Activated T-helper 9 cell treated with anti-CD3 and anti-CD28 coated beads, Interleukin-2, amount 50 U/mL, for 16 hours (primary cell): ENCODE data around the gene JADE3.
A peak's percentile ranks its signal among the peaks of the same experiment; 100 is the strongest.

Source experiments
- DNase-seq: peaks from one replicate; pipeline ENCODE4 v3.0.0-alpha.2; 2020; ENCODE audit warnings: low read depth

JADE3 gene

GRCh38 chrX:46912098-46912602 lies at the start of gene JADE3:
TSS of gene JADE3 (plus strand) at chrX:46912421. CDS start at chrX:46984895, 72,474 bp downstream.
- DNase-seq, result peak; percentile 12

DNA sequence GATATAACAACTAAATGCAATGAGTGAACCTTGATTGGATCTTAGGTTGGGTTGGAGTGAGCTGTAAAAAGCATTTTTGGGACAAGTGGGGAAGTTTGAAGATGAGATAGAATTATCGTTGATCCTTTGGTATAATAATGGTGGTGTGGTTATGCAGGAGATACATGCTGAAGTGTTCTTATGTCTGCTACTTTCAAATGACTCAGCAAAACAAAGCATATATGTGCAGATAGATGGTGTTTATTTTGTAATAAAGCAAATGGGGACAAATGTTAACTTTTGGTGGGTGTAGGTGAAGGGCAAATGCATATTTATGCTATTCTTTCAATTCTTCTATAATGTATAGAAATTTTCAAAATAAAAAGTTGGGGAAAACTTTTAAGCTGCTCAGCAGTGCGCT lies 49.1 kb upstream of the JADE3 start:
- DNase-seq, result no peak

DNA sequence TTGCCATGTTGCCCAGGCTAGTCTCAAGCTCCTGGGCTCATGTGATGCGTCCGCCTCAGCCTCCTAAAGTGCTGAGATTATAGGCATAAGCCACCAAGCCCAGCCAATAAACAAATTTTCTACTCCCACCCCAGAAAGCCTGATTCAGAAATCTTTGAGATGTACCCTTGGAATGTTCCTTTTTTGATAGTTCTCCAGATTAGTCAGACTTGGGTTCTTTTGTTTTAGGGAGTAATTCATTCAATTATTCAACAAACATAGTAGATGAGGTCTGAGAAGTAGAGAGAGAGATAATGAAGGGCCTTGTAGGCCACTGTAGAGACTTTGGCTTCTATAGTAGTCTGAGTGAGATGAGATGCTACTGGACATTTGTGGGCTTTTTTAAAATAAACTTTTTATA lies 47.6 kb upstream of the JADE3 start:
- DNase-seq, result no peak

GRCh38 chrX:46865281-46865680 lies 46.9 kb upstream of the JADE3 start:
- no peak for DNase-seq

GRCh38 chrX:46866726-46867125 lies 45.5 kb upstream of the JADE3 start:
- DNase-seq, result no peak

GRCh38 chrX:46873746-46874145 lies 38.5 kb upstream of the JADE3 start:
- no peak for DNase-seq

- no peak for DNase-seq
These were observed 35.3 kb upstream of the JADE3 start for GRCh38 chrX:46876901-46877300.

GRCh38 chrX:46882266-46882665 lies 30.0 kb upstream of the JADE3 start:
- DNase-seq, result no peak

GRCh38 chrX:46884799-46885198 lies 27.4 kb upstream of the JADE3 start:
- no peak for DNase-seq

- DNase-seq, result no peak
These were observed 14.0 kb upstream of the JADE3 start for GRCh38 chrX:46898207-46898606.

- peak; percentile 34 for DNase-seq
These were observed 8.6 kb upstream of the JADE3 start for GRCh38 chrX:46903458-46904242.

- DNase-seq, result no peak
These were observed 7.6 kb upstream of the JADE3 start for GRCh38 chrX:46904626-46905025.

DNA sequence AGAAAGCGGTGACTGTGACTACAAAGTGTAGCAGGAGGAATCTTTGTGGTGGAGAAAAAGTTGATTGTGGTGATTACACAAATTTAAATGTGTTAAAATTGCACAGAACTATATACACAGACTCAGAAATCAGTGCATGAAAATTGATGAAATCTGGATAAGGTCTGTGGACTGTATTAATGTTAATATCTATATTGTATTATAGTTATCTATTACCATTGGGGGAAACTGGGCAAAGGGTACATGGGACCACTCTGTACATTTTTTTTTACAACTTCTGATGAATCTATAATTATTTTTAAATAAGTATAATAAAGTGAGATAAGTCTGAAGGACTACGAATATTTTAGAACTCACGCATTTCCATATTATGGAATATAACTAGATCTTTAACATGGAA lies 1.8 kb upstream of the JADE3 start:
- no peak for DNase-seq

DNA sequence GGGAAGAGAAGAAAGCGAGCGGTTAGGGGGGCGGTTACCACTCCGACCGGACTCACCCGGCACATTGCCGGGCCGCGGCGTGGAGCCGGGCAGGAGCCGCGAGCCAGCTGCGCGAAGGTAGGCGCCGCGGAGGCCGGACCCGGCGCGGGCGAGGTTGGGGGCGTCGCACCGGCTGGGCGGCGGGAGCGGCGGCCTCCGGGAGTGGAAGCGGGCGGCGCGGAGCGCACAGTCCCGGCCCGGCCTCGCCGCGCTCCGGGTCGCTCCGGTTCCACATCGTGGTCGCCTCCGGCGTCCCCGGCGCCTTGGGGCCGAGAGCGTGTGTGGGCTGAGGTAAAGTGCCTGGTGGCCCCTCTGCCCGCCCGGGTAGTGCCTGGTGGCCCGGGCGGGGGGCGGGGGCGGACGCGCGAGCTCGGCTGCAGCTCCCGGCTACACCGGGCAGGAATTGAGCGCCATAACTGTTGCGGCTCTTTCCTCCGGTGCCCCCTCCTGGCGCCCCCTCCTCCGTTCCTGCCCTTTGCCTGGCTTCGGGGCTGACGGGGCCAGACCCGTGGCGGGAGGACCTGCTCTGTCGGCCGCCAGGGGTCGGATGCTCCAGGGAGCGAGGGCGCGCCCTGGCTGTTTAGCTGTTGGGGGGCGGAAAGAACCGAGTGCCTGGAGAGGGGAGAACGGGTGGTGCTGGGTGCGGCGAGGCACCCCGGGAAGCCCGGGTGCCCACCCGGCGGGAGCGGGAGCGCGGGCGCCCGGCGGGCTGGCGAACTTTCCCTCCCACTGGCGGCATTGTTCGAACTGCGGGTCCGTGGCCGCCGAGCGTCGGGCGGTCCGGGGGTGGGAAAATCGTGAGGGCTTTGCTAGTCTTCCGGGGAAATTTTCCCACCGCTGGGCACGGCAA lies 626 bp downstream of the JADE3 start:
- peak; percentile 5 for DNase-seq

DNA sequence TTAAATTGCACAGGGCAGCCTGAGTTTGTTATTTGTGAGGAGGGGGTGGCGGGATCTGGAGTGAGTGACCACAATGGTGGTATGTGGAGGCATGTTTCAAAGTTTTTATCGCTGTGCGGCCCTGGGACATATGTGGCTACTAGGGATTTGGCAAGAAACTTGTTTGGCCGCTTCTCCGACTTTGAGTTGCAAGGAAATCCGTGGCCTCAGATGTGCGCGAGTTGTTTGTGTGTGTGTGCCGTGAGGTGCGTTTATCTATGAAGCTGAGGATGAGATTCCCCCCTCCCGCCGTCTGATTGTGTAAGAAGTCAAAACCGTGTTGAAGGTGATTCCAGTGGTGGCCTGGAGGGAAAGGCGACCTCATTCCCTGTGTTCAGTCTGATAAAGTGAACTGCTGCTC lies 1.4 kb downstream of the JADE3 start:
- no peak for DNase-seq

GRCh38 chrX:46916273-46916672 lies 4.1 kb downstream of the JADE3 start:
- no peak for DNase-seq

DNA sequence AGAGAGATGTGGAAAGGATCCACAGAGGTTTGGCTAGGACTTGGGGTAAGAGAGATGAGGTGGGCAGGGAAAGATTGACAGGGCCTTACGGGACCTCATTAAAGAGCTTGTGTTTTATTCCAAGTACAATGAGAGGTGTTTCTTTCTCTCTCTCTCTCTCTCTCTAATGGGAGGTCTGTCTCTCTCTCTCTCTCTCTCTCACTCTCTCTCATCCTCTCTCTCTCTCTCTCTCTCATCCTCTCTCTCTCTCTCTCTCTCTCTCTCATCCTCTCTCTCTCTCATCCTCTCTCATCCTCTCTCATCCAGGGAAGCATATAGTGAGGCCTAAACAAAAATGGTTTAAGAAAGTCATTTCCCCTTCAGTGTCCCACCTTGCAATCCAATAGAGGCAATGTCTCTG lies 5.4 kb downstream of the JADE3 start:
- no peak for DNase-seq

DNA sequence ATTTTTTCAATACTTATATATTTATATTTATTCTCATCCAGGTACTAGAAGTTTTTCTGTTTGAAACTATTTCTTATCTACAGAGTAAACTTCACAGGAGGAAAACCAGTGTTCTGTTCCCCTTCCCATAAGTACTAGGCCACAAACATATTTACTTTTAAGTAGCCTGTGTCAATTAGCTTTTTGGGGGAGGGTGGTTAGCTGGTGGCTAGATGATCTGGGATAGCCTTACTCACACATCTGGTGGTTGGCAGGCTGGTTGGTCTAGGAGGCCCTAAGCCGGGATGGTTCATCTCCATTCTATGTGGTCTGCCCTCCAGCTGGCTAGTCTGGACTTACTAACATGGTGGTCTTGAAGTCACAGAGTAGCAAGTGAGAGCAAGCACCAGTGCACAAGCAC lies 6.2 kb downstream of the JADE3 start:
- DNase-seq, result no peak

DNA sequence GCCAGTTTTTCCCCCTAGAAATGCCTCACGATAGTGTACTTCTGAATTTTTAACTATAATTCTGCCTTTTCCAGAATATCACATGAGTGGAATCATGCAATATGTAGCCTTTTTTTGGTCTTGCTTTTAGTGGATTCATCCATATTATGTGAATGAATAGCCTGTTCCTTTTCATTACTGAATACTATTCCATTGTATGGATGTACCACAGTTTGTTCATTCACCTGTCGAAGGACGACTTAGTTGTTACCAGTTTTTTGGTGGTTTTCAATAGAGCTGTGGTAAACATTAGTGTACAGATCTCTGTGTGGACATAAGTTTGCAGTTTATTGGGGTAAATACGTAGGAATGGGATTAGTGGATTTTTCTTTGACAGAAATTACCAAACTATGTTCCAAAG lies 8.0 kb downstream of the JADE3 start:
- no peak for DNase-seq

GRCh38 chrX:46922611-46923010 lies 10.4 kb downstream of the JADE3 start:
- DNase-seq, result no peak

GRCh38 chrX:46927718-46928117 lies 15.5 kb downstream of the JADE3 start:
- no peak for DNase-seq

- no peak for DNase-seq
These were observed 17.4 kb downstream of the JADE3 start for GRCh38 chrX:46929439-46930261.
